K562 (cell line): Measurements from ENCODE around the gene GALNT13. TPM values are rescaled to one million over a fixed set of nuclear protein-coding genes. Genes with fewer than 3 reads are reported as not detected.

Experiments used
- ATAC-seq: fragments of 200-7000 bp; cut with Tn5 transposase; 3 replicates; pipeline ENCODE4 v1.9.1; 2020; ENCODE audit warnings: moderate library complexity
- BruUV-seq: library from RNA; stranded (reverse); fragments of 400-500 nt; replicated peaks from 2 replicates; lab custom pipeline; 2021; lab: Mats Ljungman, UMichigan
- CTCF ChIA-PET: fragments of 300-600 bp; formaldehyde crosslinking; extraction: SDS; loops from one replicate; lab custom pipeline; 2021; ENCODE audit warnings: low intra/inter-chr PET ratio; lab: Yijun Ruan, JAX
- POLR2A ChIA-PET: fragments of 300-600, 350-650 bp; sonication (Branson Sonifier 250); formaldehyde crosslinking; extraction: SDS; loops from one replicate; lab custom pipeline; 2021; ENCODE audit warnings: antibody characterized with exemption, inconsistent platforms; lab: Yijun Ruan, JAX
- DNase-seq, 4 experiments: peaks; one replicate each; pipeline versions ENCODE4 v3.0.0 to v3.0.0-alpha.2; 2011 to 2018; ENCODE audit warnings: low spot score in 3 of 4, mixed read lengths in 3 of 4; ENCODE audit errors: extremely low read depth in 1 of 4
- FAIRE-seq: peaks from 2 replicates; lab custom pipeline; 2011; peaks lifted over from hg19 to GRCh38; lab: Jason Lieb, UNC
- H2AFZ ChIP-seq: 2 replicates; pipeline ENCODE4 v1.6.0; 2011; ENCODE audit warnings: low read depth, low read length, control low read depth, inconsistent platforms
- H3K27ac ChIP-seq: fragments of 200-600 bp; 3 replicates; pipeline ENCODE4 v1.8.0; 2011; ENCODE audit warnings: low read depth, mild to moderate bottlenecking, control low read depth, inconsistent platforms, low read length, moderate library complexity, mixed read lengths; ENCODE audit errors: extremely low read depth
- H3K27me3 ChIP-seq, 2 experiments: fragments of 300-600 bp in 1 of 2; 2 replicates in 1 of 2; 3 replicates in 1 of 2; pipeline versions ENCODE4 v1.6.0 to v1.8.0; 2011; ENCODE audit warnings: inconsistent platforms in 2 of 2, low read length in 2 of 2, mild to moderate bottlenecking in 1 of 2, mixed read lengths in 1 of 2, moderate library complexity in 1 of 2; ENCODE audit not compliant: control insufficient read depth in 2 of 2, insufficient read depth in 2 of 2
- H3K36me3 ChIP-seq: fragments of 300-600 bp; 3 replicates; pipeline ENCODE4 v1.8.0; 2011; ENCODE audit warnings: mild to moderate bottlenecking, low read length, inconsistent platforms; ENCODE audit not compliant: control insufficient read depth, insufficient read depth
- H3K4me1 ChIP-seq, 2 experiments: fragments of 200-600 bp in 1 of 2; replicated peaks in 1 of 2; 2 replicates in 1 of 2; 3 replicates in 1 of 2; pipeline versions ENCODE4 v1.5.1 to v1.8.0; 2011; ENCODE audit warnings: inconsistent platforms in 2 of 2, low read length in 2 of 2, mild to moderate bottlenecking in 1 of 2, mixed read lengths in 1 of 2, moderate library complexity in 1 of 2; ENCODE audit not compliant: control insufficient read depth in 2 of 2, insufficient read depth in 2 of 2
- H3K4me2 ChIP-seq: 2 replicates; pipeline ENCODE4 v1.6.1; 2011; ENCODE audit warnings: low read length, control low read depth, inconsistent platforms, mixed read lengths; ENCODE audit not compliant: insufficient read depth
- H3K4me3 ChIP-seq: fragments of 200-600 bp; sonication (generic), shearing (Covaris generic); 2 replicates; pipeline ENCODE4 v1.5.1; 2016; ENCODE audit warnings: control low read depth, inconsistent platforms
- H3K79me2 ChIP-seq: fragments of 200-600 bp; 3 replicates; pipeline ENCODE4 v1.8.0; 2011; ENCODE audit warnings: low read length, inconsistent platforms; ENCODE audit not compliant: control insufficient read depth, insufficient read depth
- H3K9ac ChIP-seq, 2 experiments: 2 replicates each; pipeline versions ENCODE4 v1.6.0 to v1.6.1; 2011; ENCODE audit warnings: low read depth in 2 of 2, low read length in 2 of 2, control low read depth in 1 of 2, inconsistent platforms in 1 of 2, mild to moderate bottlenecking in 1 of 2, mixed read lengths in 1 of 2; ENCODE audit not compliant: insufficient read depth in 1 of 2
- H3K9me1 ChIP-seq: one replicate; pipeline ENCODE4 v1.6.0; 2011; ENCODE audit warnings: inconsistent platforms, mild to moderate bottlenecking, low read length, moderate library complexity; ENCODE audit not compliant: control insufficient read depth, insufficient read depth
- H3K9me3 ChIP-seq: replicated peaks from 2 replicates; pipeline ENCODE4 v1.5.1; 2011; ENCODE audit warnings: low read depth, low read length, inconsistent platforms; ENCODE audit not compliant: control insufficient read depth, insufficient read depth
- H4K20me1 ChIP-seq: replicated peaks from 2 replicates; pipeline ENCODE4 v1.6.1; 2011; ENCODE audit warnings: low read length, inconsistent platforms, mixed read lengths; ENCODE audit not compliant: control insufficient read depth, insufficient read depth
- CUX1 ChIP-seq: fragments of 200-800 bp; sonication (Bioruptor generic); IDR thresholded peaks from 2 replicates; pipeline ENCODE4 v1.6.1; 2016; ENCODE audit warnings: missing genetic modification characterization, missing compliant biosample characterization
- HMG20B ChIP-seq: fragments of 250-450 bp; sonication (Bioruptor Pico); IDR thresholded peaks from 2 replicates; pipeline ENCODE4 v1.5.0; 2021; ENCODE audit warnings: mild to moderate bottlenecking
- HOXB6 ChIP-seq: fragments of 250-450 bp; sonication (Bioruptor Pico); IDR thresholded peaks from 2 replicates; pipeline ENCODE4 v1.5.1; 2022; ENCODE audit warnings: mild to moderate bottlenecking, borderline replicate concordance
- ILK ChIP-seq: fragments of 450-650 bp; IDR thresholded peaks from 2 replicates; pipeline ENCODE4 v1.6.1; 2016; ENCODE audit warnings: missing genetic modification characterization, low read depth, mild to moderate bottlenecking, missing compliant biosample characterization, moderate library complexity, borderline replicate concordance
- L3MBTL2 ChIP-seq: fragments of 450-650 bp; IDR thresholded peaks from 2 replicates; pipeline ENCODE4 v1.6.1; 2016; ENCODE audit warnings: mild to moderate bottlenecking, moderate library complexity
- MCM5 ChIP-seq: fragments of 450-650 bp; IDR thresholded peaks from 2 replicates; pipeline ENCODE4 v1.6.1; 2016; ENCODE audit warnings: low read depth
- MLX ChIP-seq, 2 experiments: fragments of 450-650 bp in 1 of 2; sonication (generic) in 1 of 2; formaldehyde crosslinking; conservative IDR thresholded peaks; 2 replicates each; pipeline versions ENCODE4 v1.4.0 to v1.8.1; 2020 to 2022; ENCODE audit warnings: mild to moderate bottlenecking in 1 of 2, missing genetic modification reagents in 1 of 2
- MTF1 ChIP-seq: fragments of 250-450 bp; sonication (Bioruptor Pico); IDR thresholded peaks from 2 replicates; pipeline ENCODE4 v1.9.0; 2021; ENCODE audit warnings: moderate library complexity, mild to moderate bottlenecking, inconsistent platforms, borderline replicate concordance
- PTBP1 ChIP-seq: fragments of 200-400 bp; formaldehyde crosslinking; IDR thresholded peaks from 2 replicates; pipeline ENCODE4 v1.6.1; 2017; ENCODE audit warnings: low read depth, low read length
- SMC3 ChIP-seq: conservative IDR thresholded peaks from 2 replicates; pipeline ENCODE4 v1.6.1; 2011; ENCODE audit warnings: low read depth, low read length, improper control_type of control experiment; ENCODE audit not compliant: insufficient read depth
- SP1 ChIP-seq: sonication (generic); formaldehyde crosslinking; IDR thresholded peaks from 2 replicates; pipeline ENCODE4 v1.8.1; 2022; ENCODE audit warnings: mild to moderate bottlenecking, missing genetic modification reagents
- STAG1 ChIP-seq: sonication (generic); formaldehyde crosslinking; IDR thresholded peaks from 2 replicates; pipeline ENCODE4 v1.5.0; 2020; ENCODE audit warnings: missing genetic modification reagents, borderline replicate concordance
- TRIM28 ChIP-seq: fragments of 450-650 bp; IDR thresholded peaks from 2 replicates; pipeline ENCODE4 v1.6.1; 2017
- TSC22D4 ChIP-seq: fragments of 450-650 bp; IDR thresholded peaks from 2 replicates; pipeline ENCODE4 v1.6.1; 2016; ENCODE audit warnings: missing genetic modification characterization, missing biosample characterization, control low read depth
- XRCC5 ChIP-seq: fragments of 200-400 bp; formaldehyde crosslinking; IDR thresholded peaks from 2 replicates; pipeline ENCODE4 v1.6.1; 2017; ENCODE audit warnings: low read depth, mild to moderate bottlenecking, low read length
- ZNF23 ChIP-seq: fragments of 250-450 bp; sonication (Bioruptor Pico); IDR thresholded peaks from 2 replicates; pipeline ENCODE4 v1.4.0; 2020; ENCODE audit warnings: mild to moderate bottlenecking
- ZNF3 ChIP-seq: fragments of 250-450 bp; sonication (Bioruptor Pico); IDR thresholded peaks from 2 replicates; pipeline ENCODE4 v1.5.0; 2021; ENCODE audit warnings: mild to moderate bottlenecking, moderate library complexity
- ZZZ3 ChIP-seq: fragments of 450-650 bp; IDR thresholded peaks from 2 replicates; pipeline ENCODE4 v1.6.1; 2016; ENCODE audit warnings: antibody characterized with exemption, mild to moderate bottlenecking, moderate library complexity
- in situ Hi-C: fragments of 300-500 bp; cut with MboI; formaldehyde crosslinking; loops from 4 replicates; pipeline ENCODE4 v1.15.0; 2018; ENCODE audit warnings: inconsistent platforms, mixed read lengths
- intact Hi-C: fragments of 100-400 bp; cut with micrococcal nuclease; formaldehyde crosslinking; loops from 2 replicates; pipeline ENCODE4 v1.14.2; 2022
- polyA plus RNA-seq, 8 experiments: library from polyadenylated mRNA; depleted of rRNA in 4 of 8; stranded (reverse) in 5 of 8; unstranded in 3 of 8; fragments of >200 nt; fragmentation: Nextera tagmentation in 2 of 8; fragmentation: Illumina TruSeq in 1 of 8; extraction: Ambion mirVana in 2 of 8; extraction: Trizol in 1 of 8; gene quantifications; 2 replicates each; pipeline versions ENCODE4 v1.2.1 to v1.2.3, GENCODE V29; 2011 to 2014; ENCODE audit warnings: inconsistent platforms in 1 of 8, missing spikeins in 1 of 8
- total RNA-seq, 7 experiments: library from RNA; depleted of rRNA in 6 of 7; stranded (reverse); fragments of >200 nt in 6 of 7; fragmentation: Illumina TruSeq in 2 of 7; extraction: Trizol in 2 of 7; gene quantifications; 2 replicates each; pipeline versions ENCODE4 v1.2.1 to v1.2.3, GENCODE V29; 2011 to 2021; ENCODE audit warnings: low replicate concordance in 1 of 7
- TF ChIP-seq, protein P1 (sequence below): sonication (generic); formaldehyde crosslinking; IDR thresholded peaks from 2 replicates; pipeline ENCODE4 v1.8.0; 2022; ENCODE audit warnings: mild to moderate bottlenecking, low read depth, missing genetic modification reagents

GALNT13 gene
- total and polyA plus RNA-seq, 9 of the 15 experiments (the other 6 are each of a cell fraction or from before 2014, with no cell fraction given) = not detected

- H4K20me1 ChIP-seq = no peaks in the 10 kb centered on the region
- no peaks in the 10 kb centered on the region; the same call in 1 of the 2 replicates for H3K9me3 ChIP-seq
- POLR2A ChIA-PET = no interaction called here
- FAIRE-seq = no peak
- TF ChIP-seq STAG1 (CRISPR knock-in tag) (no peak), XRCC5 (no peak), ILK (tag) (no peak), SMC3 (no peak), TRIM28 (no peak), PTBP1 (no peak), CUX1 (CRISPR knock-in tag) (no peak), HOXB6 (CRISPR knock-in tag) (no peak), ZNF23 (CRISPR knock-in tag) (no peak), ZNF3 (no peak), L3MBTL2 (no peak), TSC22D4 (tag) (no peak), HMG20B (CRISPR knock-in tag) (no peak), MCM5 (no peak), MTF1 (CRISPR knock-in tag) (no peak), MLX (CRISPR knock-in tag; conservative IDR thresholded peaks at IDR 0.05) (no peak), SP1 (CRISPR knock-in tag) (no peak), ZZZ3 (no peak)
- TF ChIP-seq, protein P1, sequence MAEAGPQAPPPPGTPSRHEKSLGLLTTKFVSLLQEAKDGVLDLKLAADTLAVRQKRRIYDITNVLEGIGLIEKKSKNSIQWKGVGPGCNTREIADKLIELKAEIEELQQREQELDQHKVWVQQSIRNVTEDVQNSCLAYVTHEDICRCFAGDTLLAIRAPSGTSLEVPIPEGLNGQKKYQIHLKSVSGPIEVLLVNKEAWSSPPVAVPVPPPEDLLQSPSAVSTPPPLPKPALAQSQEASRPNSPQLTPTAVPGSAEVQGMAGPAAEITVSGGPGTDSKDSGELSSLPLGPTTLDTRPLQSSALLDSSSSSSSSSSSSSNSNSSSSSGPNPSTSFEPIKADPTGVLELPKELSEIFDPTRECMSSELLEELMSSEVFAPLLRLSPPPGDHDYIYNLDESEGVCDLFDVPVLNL (CRISPR knock-in tag) = no peak
- TF ChIP-seq, all 486 proteins: peak for 0
- no peak overlapping the region for H3K9ac ChIP-seq
- H3K4me2 ChIP-seq = no peak overlapping the region
- H3K27me3 ChIP-seq = no peaks in the 10 kb centered on the region
- DNase-seq (no peak), ATAC-seq (no peak)
- H3K4me1 ChIP-seq = no peaks in the 10 kb centered on the region
- H3K9me1 ChIP-seq = no peaks in the 10 kb centered on the region
- H3K4me3 ChIP-seq = no peak overlapping the region
- no peak overlapping the region for H3K27ac ChIP-seq
- H2AFZ ChIP-seq = no peak overlapping the region
- in situ Hi-C loops = no loop called here
- intact Hi-C loops = no loop called here
- BruUV-seq = no TSS peak
- no peaks in the 10 kb centered on the region for H3K36me3 ChIP-seq
- no peaks in the 10 kb centered on the region for H3K79me2 ChIP-seq
- CTCF ChIA-PET = no interaction called here
Observed at GRCh38 chr2:154497019-154497418, 625.3 kb downstream of the GALNT13 start.
